Measurements from ENCODE around the gene PPM1H. TPM values are rescaled to one million over a fixed set of nuclear protein-coding genes. Genes with fewer than 3 reads are reported as not detected.

Gene PPM1H
- total and polyA plus RNA-seq, 2 of the 8 experiments (the other 6 are each of a cell fraction or from before 2014, with no cell fraction given): 16.4 to 36.1 TPM

DNA sequence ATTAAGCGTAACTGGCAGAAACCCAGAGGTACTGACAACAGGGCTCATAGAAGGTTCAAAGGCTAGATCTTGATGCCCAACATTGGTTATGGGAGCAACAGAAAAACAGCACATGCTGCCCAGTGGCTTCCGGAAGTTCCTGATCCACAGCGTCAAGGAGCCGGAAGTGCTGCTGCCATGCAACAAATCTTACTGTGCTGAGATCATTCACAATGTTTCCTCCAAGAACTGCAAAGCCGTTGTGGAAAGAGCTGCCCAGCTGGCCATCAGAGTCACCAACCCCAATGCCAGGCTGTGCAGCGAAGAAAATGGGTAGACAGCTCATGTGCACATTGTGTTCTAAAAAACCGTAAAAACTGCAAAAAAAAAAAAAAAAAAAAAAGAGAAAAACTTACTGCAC is 276.0 kb downstream of the PPM1H start:
- Histone ChIP-seq H2BK15ac (ENCODE audit: low read length) (no peak overlapping the region; the same call in 1 of the 2 replicates), H4K5ac (ENCODE audit: insufficient read length, low read depth, low read length) (no peak overlapping the region), H3K18ac (ENCODE audit: extremely low read depth, low read length) (peak overlapping the region; percentile 64), H2AFZ (ENCODE audit: low read length) (no peak overlapping the region), H3K56ac (replicated peaks; ENCODE audit: insufficient read length, low read depth, low read length) (no peak overlapping the region), H2BK12ac (ENCODE audit: low read depth, low read length) (peak overlapping the region; percentile 95), H3K23me2 (ENCODE audit: low read depth, low read length) (no peaks in the 10 kb centered on the region), H3K27ac (ENCODE audit: low read depth, low read length) (no peak overlapping the region), H3K4me3 (ENCODE audit: extremely low read depth in 1 of 4, insufficient read depth in 2 of 4, low read depth in 3 of 4, low read length in 4 of 4) (peak overlapping the region in 1 of 4 experiments; percentile 15; a peak in 1 of 8 replicates), H3K4me2 (ENCODE audit: insufficient read depth in 1 of 2, low read depth in 2 of 2, low read length in 2 of 2) (peak overlapping the region; percentile 31 to 48; a peak in 3 of 4 replicates), H3K14ac (ENCODE audit: insufficient read length) (no peak overlapping the region), H2BK5ac (ENCODE audit: low read depth, low read length) (peak overlapping the region; percentile 97), H3K27me3 (replicated peaks in 1 of 4; ENCODE audit: control insufficient read depth in 3 of 4, extremely low read depth in 1 of 4, insufficient read depth in 3 of 4, low read length in 3 of 4) (peaks cover 5 to 15% (median 14%) of the 10 kb centered on the region in 4 experiments), H3K9ac (replicated peaks in 1 of 4; ENCODE audit: extremely low read depth in 1 of 4, low read depth in 3 of 4, low read length in 3 of 4) (no peak overlapping the region), H2BK20ac (ENCODE audit: low read length) (peak overlapping the region; percentile 73), H3K79me1 (ENCODE audit: low read depth, low read length) (no peaks in the 10 kb centered on the region), H3K9me3 (ENCODE audit: insufficient read depth in 2 of 2, low read depth in 1 of 2, low read length in 1 of 2) (no peaks in the 10 kb centered on the region), H3K79me2 (ENCODE audit: control insufficient read depth in 1 of 2, insufficient read depth in 2 of 2, low read length in 2 of 2) (no peaks in the 10 kb centered on the region), H2BK120ac (replicated peaks; ENCODE audit: low read depth, low read length) (peak overlapping the region; percentile 74), H4K8ac (ENCODE audit: extremely low read depth, insufficient read depth, low read length) (no peak overlapping the region; the same call in 1 of the 2 replicates), H3K36me3 (ENCODE audit: control insufficient read depth in 2 of 4, insufficient read depth in 4 of 4, low read length in 3 of 4) (no peaks in the 10 kb centered on the region), H3K23ac (ENCODE audit: insufficient read length) (no peak overlapping the region), H2AK5ac (ENCODE audit: low read depth, low read length) (peak overlapping the region; percentile 92; the same call in 1 of the 2 replicates), H4K20me1 (replicated peaks in 1 of 2; ENCODE audit: control insufficient read depth in 1 of 2, insufficient read depth in 2 of 2, low read length in 2 of 2) (no peaks in the 10 kb centered on the region), H4K91ac (replicated peaks; ENCODE audit: insufficient read length, low read length) (peak overlapping the region; percentile 32), H3K4me1 (replicated peaks in 1 of 4; ENCODE audit: control insufficient read depth in 3 of 4, insufficient read depth in 4 of 4, low read length in 3 of 4) (peaks cover 37 to 60% (median 51%) of the 10 kb centered on the region in 4 experiments), H3K4ac (replicated peaks; ENCODE audit: insufficient read length, low read depth, low read length) (peak overlapping the region; percentile 40)
- no peak for DNase-seq (ENCODE audit: low read depth in 1 of 2, low spot score in 2 of 2)
- POLR2A ChIA-PET (ENCODE audit: partially characterized antibody): interaction anchor here (0.7 to 0.9 kb wide), 2 partner anchors 23 to 25 kb away, joined by 3 read pairs; no protein-coding TSS in a partner anchor
- WGBS, 2 experiments (ENCODE audit: extremely low coverage in 1 of 2, insufficient coverage in 1 of 2, insufficient read length in 1 of 2, insufficient replicate concordance in 2 of 2, low coverage in 1 of 2, low lambda C conversion rate in 2 of 2, missing lambda C conversion rate in 1 of 2): 73% methylated on average over 6 of the region's 7 CpGs; no CpG with 5 or more reads in 1 of the 2 experiments
- CTCF ChIA-PET (ENCODE audit: partially characterized antibody): no interaction called here
- FAIRE-seq: no peak
- TF ChIP-seq GTF2F1 (IDR thresholded peaks at IDR 0.05; ENCODE audit: borderline replicate concordance, low read depth, low read length): no peak
- no peak for TF ChIP-seq EGR1 (IDR thresholded peaks at IDR 0.05; ENCODE audit: borderline replicate concordance, low read depth, low read length)
- TF ChIP-seq RBBP5 (IDR thresholded peaks at IDR 0.05; ENCODE audit: borderline replicate concordance, low read depth, low read length): no peak
- no peak for TF ChIP-seq JUN (IDR thresholded peaks at IDR 0.05; ENCODE audit: low read depth, low read length)
